ENCODE results near the gene PRF1.

Gene PRF1

DNA sequence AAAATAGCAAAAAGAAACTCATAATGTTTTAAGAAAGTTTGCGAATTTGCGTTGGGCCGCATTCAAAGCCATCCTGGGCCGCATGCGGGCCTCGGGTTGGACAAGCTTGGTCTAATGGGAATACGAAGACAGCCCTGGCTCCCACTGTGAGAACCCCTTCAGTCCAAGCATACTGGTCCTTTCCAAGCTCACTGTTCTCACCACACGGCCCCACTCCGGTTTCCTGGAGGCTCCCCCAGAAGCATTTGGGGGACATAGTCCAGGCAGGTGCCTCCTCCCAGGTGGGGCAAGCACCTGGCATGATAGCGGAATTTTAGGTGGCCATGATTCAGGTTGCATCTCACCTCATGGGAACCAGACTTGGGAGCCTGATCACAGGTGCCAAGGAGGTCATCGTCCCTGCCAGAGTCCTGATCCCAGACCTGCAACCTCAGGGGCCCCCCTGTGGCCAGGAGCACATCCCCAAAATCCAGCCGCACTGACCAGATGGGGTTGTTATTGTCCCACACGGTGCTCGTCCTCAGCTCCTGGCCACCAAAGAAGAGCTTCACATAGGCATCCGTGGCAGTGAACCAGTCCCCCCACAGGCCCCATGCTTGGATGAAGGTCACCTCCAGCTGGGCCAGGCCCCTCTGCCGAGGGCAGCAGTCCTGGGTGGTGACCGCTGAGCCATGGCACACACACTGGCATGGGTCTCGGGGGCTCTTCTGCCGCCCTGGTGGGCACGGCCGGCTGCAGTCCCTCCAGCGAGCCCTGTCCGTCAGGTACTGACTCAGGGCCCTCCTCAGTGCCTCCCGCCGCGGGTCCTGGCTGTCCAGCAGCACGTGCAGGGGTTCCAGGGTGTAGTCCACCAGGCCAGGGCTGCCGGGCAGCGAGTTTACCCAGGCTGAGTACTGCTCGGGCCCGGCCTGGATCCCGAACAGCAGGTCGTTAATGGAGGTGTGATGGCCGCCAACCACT is 4.4 kb downstream of the PRF1 start:
- TF ChIP-seq TAF1 (IDR thresholded peaks at IDR 0.05; ENCODE audit: borderline replicate concordance, insufficient read depth, low read length) (no peak), FOXP2 (optimal IDR thresholded peaks at IDR 0.05; ENCODE audit: borderline replicate concordance, extremely low read depth, extremely low read length, insufficient read depth) (no peak), POLR2AphosphoS5 (IDR thresholded peaks at IDR 0.05; ENCODE audit: low read depth, low read length) (no peak)
- TF ChIP-seq, protein P1, sequence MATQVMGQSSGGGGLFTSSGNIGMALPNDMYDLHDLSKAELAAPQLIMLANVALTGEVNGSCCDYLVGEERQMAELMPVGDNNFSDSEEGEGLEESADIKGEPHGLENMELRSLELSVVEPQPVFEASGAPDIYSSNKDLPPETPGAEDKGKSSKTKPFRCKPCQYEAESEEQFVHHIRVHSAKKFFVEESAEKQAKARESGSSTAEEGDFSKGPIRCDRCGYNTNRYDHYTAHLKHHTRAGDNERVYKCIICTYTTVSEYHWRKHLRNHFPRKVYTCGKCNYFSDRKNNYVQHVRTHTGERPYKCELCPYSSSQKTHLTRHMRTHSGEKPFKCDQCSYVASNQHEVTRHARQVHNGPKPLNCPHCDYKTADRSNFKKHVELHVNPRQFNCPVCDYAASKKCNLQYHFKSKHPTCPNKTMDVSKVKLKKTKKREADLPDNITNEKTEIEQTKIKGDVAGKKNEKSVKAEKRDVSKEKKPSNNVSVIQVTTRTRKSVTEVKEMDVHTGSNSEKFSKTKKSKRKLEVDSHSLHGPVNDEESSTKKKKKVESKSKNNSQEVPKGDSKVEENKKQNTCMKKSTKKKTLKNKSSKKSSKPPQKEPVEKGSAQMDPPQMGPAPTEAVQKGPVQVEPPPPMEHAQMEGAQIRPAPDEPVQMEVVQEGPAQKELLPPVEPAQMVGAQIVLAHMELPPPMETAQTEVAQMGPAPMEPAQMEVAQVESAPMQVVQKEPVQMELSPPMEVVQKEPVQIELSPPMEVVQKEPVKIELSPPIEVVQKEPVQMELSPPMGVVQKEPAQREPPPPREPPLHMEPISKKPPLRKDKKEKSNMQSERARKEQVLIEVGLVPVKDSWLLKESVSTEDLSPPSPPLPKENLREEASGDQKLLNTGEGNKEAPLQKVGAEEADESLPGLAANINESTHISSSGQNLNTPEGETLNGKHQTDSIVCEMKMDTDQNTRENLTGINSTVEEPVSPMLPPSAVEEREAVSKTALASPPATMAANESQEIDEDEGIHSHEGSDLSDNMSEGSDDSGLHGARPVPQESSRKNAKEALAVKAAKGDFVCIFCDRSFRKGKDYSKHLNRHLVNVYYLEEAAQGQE (IDR thresholded peaks at IDR 0.05; ENCODE audit: insufficient read depth in 1 of 2, low read depth in 2 of 2, low read length in 2 of 2) = no peak

DNA sequence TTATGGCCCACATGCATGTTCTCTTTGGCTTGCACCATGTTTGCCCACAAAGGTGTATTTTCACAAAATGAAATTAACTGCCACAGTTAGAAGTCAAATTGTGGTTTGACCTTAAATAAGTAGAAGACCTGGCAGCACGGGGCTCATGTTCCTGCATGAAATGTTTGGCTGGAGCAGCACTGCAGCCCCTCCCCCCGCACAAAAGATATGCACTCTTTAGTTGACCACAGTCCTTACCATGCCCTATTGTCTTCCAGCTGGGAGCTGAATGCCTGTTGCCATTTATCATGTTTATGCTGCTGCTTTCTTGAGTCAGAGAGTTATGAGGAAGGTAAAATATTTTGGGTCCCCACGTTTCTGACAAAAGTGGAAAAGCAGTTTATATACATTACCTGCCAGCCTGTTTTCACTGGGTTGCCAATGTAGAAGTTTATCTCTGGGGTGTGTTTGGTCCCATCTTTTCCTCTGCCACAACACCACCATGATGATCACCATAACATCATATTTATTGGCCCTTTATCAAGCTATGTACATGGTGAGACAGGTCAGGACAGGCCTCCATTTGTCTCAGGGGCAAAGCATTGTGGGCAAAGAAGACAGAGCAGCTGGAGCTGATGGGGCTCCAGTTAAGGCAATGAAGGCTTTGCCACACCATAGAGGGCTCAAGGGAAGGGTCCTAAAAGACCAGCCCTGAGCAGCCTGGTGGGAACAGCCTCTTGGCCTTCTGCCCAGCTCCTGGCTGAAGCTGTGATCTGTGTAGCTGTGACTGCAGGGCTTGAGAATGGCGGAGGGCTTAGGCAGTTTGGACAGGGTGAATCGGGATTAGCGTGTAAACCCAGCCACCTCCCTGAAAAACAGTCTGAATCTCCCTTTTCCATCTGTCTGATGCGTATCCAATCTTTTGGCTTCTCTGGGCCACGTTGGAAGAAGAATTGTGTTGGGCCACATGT is 5.4 kb downstream of the PRF1 start:
- TF ChIP-seq SIN3A (IDR thresholded peaks at IDR 0.05; ENCODE audit: borderline replicate concordance, insufficient read depth, low read length) = no peak
- no peak for TF ChIP-seq FOXP2 (optimal IDR thresholded peaks at IDR 0.05; ENCODE audit: borderline replicate concordance, extremely low read depth, extremely low read length, insufficient read depth)
- TF ChIP-seq, protein P1 (IDR thresholded peaks at IDR 0.05; ENCODE audit: insufficient read depth in 1 of 2, low read depth in 2 of 2, low read length in 2 of 2) = no peak
- TF ChIP-seq POLR2AphosphoS5 (IDR thresholded peaks at IDR 0.05; ENCODE audit: low read depth, low read length) = no peak
- TF ChIP-seq TAF1 (IDR thresholded peaks at IDR 0.05; ENCODE audit: borderline replicate concordance, insufficient read depth, low read length) = no peak

DNA sequence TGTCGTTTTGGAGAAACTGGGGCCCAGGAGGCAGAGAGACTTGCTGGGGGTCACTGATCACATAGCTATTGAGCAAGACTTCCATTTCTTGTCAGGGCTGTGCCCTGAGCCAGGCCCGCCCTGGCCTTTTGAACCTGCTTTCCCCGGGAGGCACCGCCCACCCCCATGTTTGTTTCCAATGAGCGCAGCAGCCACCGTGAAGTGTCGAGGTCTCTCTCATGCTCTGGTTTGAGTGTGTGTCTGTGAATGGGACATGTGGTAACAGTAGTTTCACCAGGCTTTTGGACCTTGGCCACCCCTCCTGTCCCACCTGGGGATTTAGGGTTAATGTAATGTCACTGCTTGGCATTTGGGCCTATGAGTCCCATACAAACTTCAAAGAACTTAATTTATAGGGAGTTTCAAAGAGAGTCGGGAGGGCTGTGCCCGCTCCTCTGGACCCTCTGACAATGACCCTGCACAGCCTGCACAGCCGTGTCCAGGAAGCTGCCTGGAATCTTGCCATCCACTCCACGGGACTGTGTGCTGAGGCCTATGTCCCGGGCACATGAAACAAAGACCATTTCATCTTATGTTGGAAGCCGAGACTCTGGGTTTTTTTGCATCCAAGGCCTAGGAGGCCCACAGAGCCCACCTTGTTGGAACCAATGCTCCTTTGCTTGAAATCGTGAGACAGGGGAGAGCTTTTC is 6.3 kb downstream of the PRF1 start:
- no peak for TF ChIP-seq SIN3A (IDR thresholded peaks at IDR 0.05; ENCODE audit: borderline replicate concordance, insufficient read depth, low read length)
- TF ChIP-seq, protein P1 (IDR thresholded peaks at IDR 0.05; ENCODE audit: insufficient read depth in 1 of 2, low read depth in 2 of 2, low read length in 2 of 2) = no peak
- TF ChIP-seq FOXP2 (optimal IDR thresholded peaks at IDR 0.05; ENCODE audit: borderline replicate concordance, extremely low read depth, extremely low read length, insufficient read depth) = no peak
- no peak for TF ChIP-seq POLR2AphosphoS5 (IDR thresholded peaks at IDR 0.05; ENCODE audit: low read depth, low read length)
- TF ChIP-seq TAF1 (IDR thresholded peaks at IDR 0.05; ENCODE audit: borderline replicate concordance, insufficient read depth, low read length) = no peak

DNA sequence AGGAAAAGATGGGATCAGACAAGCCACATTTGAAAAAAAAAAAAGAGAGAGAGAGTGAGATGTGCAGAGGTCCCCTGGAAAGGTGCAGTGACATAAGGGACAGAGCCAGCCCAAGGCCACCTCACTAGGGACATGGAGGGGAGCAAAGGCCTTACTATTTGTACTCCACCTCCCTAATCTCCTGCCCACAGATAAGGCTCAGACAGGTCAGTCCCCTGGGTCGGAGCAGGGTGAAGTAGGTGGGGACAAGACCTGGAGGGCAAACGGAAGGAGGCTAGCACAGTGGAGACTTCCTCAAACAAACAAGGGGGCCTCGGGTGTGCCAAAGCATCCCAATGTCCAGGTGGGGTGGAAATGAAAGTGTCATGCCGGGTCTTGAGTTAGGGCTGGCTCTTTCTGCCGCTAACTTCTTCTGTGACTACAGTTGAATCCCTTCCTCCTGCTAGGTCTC is 7.0 kb downstream of the PRF1 start:
- TF ChIP-seq TAF1 (IDR thresholded peaks at IDR 0.05; ENCODE audit: borderline replicate concordance, insufficient read depth, low read length) (no peak), SIN3A (IDR thresholded peaks at IDR 0.05; ENCODE audit: borderline replicate concordance, insufficient read depth, low read length) (no peak), POLR2AphosphoS5 (IDR thresholded peaks at IDR 0.05; ENCODE audit: low read depth, low read length) (no peak), FOXP2 (optimal IDR thresholded peaks at IDR 0.05; ENCODE audit: borderline replicate concordance, extremely low read depth, extremely low read length, insufficient read depth) (no peak)
- TF ChIP-seq, protein P1 (IDR thresholded peaks at IDR 0.05; ENCODE audit: insufficient read depth in 1 of 2, low read depth in 2 of 2, low read length in 2 of 2) = no peak

Data from PFSK-1 (cell line).